Activated CD4-positive, alpha-beta T cell treated with anti-CD3 and anti-CD28 coated beads, Interleukin-2, amount 10 ng/mL, durations not matched to agents 7 days and 5 days (primary cell): Measurements from ENCODE around the gene NPM3. TPM values are rescaled to one million over a fixed set of nuclear protein-coding genes. Genes with fewer than 3 reads are reported as not detected.

Source experiments
- CTCF ChIA-PET: fragments of 350-600 bp; sonication (Branson Sonifier 250); formaldehyde crosslinking; loops from one replicate; lab custom pipeline; 2021; ENCODE audit warnings: antibody characterized with exemption; lab: Charles Lee
- POLR2A ChIA-PET: fragments of 350-600 bp; sonication (Branson Sonifier 250); formaldehyde crosslinking; loops from one replicate; lab custom pipeline; 2021; ENCODE audit warnings: antibody characterized with exemption; lab: Charles Lee
- DNase-seq: peaks from one replicate; pipeline ENCODE4 v3.0.0-alpha.2; 2020
- H3K27ac Mint-ChIP-seq: one replicate; pipeline ENCODE4 v1.8.0; 2021; ENCODE audit warnings: mild to moderate bottlenecking, moderate library complexity, mixed read lengths
- H3K27me3 Mint-ChIP-seq: one replicate; pipeline ENCODE4 v1.8.0; 2021; ENCODE audit warnings: mixed read lengths
- H3K36me3 Mint-ChIP-seq: one replicate; pipeline ENCODE4 v1.8.0; 2021; ENCODE audit warnings: low read depth, mixed read lengths
- H3K4me1 Mint-ChIP-seq: one replicate; pipeline ENCODE4 v1.8.0; 2021; ENCODE audit warnings: mixed read lengths
- H3K4me3 Mint-ChIP-seq: one replicate; pipeline ENCODE4 v1.8.0; 2021; ENCODE audit warnings: mild to moderate bottlenecking, moderate library complexity, mixed read lengths
- H3K9me3 Mint-ChIP-seq: one replicate; pipeline ENCODE4 v1.8.0; 2021; ENCODE audit warnings: mixed read lengths
- total RNA-seq, 2 experiments: library from RNA; stranded (reverse); gene quantifications; one replicate each; pipeline ENCODE4 v1.2.3, GENCODE V29; 2021

Gene NPM3
- total RNA-seq, 2 experiments from 2014 or later = 25.9 to 30.3 TPM

- Mint-ChIP-seq H3K4me3 (no peak overlapping the region), H3K4me1 (peaks cover 53% of the 10 kb centered on the region), H3K27me3 (peaks cover 48% of the 10 kb centered on the region), H3K36me3 (peaks cover 5% of the 10 kb centered on the region), H3K9me3 (no peaks in the 10 kb centered on the region), H3K27ac (no peak overlapping the region)
- POLR2A ChIA-PET = no interaction called here
- CTCF ChIA-PET = interaction anchor here (0.6 to 1.2 kb wide), 3 partner anchors 59 to 269 kb away, joined by 3 to 6 read pairs (median 4); no protein-coding TSS in a partner anchor
- DNase-seq = no peak
These were observed 5.0 kb downstream of the NPM3 start for GRCh38 chr10:101778151-101778780.

- ChIA-PET CTCF (no interaction called here), POLR2A (no interaction called here)
- Mint-ChIP-seq H3K4me3 (no peak overlapping the region), H3K27me3 (peaks cover 54% of the 10 kb centered on the region), H3K9me3 (no peaks in the 10 kb centered on the region), H3K4me1 (peaks cover 47% of the 10 kb centered on the region), H3K27ac (no peak overlapping the region), H3K36me3 (peaks cover 2% of the 10 kb centered on the region)
- DNase-seq = no peak
These were observed 5.6 kb downstream of the NPM3 start for GRCh38 chr10:101777619-101778145.

- H3K36me3 Mint-ChIP-seq = peaks cover 2% of the 10 kb centered on the region
- peaks cover 66% of the 10 kb centered on the region for H3K27me3 Mint-ChIP-seq
- ChIA-PET POLR2A (no interaction called here), CTCF (no interaction called here)
- no peaks in the 10 kb centered on the region for H3K9me3 Mint-ChIP-seq
- peaks cover 35% of the 10 kb centered on the region for H3K4me1 Mint-ChIP-seq
- DNase-seq = no peak
- no peak overlapping the region for H3K4me3 Mint-ChIP-seq
- H3K27ac Mint-ChIP-seq = no peak overlapping the region
These were observed 7.0 kb downstream of the NPM3 start for GRCh38 chr10:101776161-101776817.

GRCh38 chr10:101775273-101776160, 7.7 kb downstream of the NPM3 start, which contains the start of gene FGF8:
FGF8 (minus strand) TSS chr10:101776114; CDS start chr10:101775900, 214 bp downstream.
- H3K27ac Mint-ChIP-seq = no peak within 1 kb of the TSS
- H3K27me3 Mint-ChIP-seq = peaks cover 70% of the 10 kb centered on the region
- DNase-seq = no peak
- ChIA-PET CTCF (interaction anchor here (3.9 kb wide), 1 partner anchor 8 kb away, joined by 12 read pairs; the partner anchor contains the start of gene NPM3), POLR2A (no interaction called here)
- H3K4me1 Mint-ChIP-seq = peaks cover 30% of the 10 kb centered on the region
- H3K36me3 Mint-ChIP-seq = peaks cover 2% of the 10 kb centered on the region
- H3K4me3 Mint-ChIP-seq = peak within 1 kb of the TSS; percentile 13
- H3K9me3 Mint-ChIP-seq = no peaks in the 10 kb centered on the region

- H3K9me3 Mint-ChIP-seq = no peaks in the 10 kb centered on the region
- peaks cover 2% of the 10 kb centered on the region for H3K36me3 Mint-ChIP-seq
- H3K27me3 Mint-ChIP-seq = peaks cover 70% of the 10 kb centered on the region
- no peak overlapping the region for H3K27ac Mint-ChIP-seq
- ChIA-PET POLR2A (no interaction called here), CTCF (interaction anchor here (3.9 kb wide), 1 partner anchor 9 kb away, joined by 12 read pairs; the partner anchor contains the start of gene NPM3)
- H3K4me3 Mint-ChIP-seq = no peak overlapping the region
- peaks cover 25% of the 10 kb centered on the region for H3K4me1 Mint-ChIP-seq
- DNase-seq = no peak
These were observed 8.5 kb downstream of the NPM3 start for GRCh38 chr10:101774589-101775272.

- no peaks in the 10 kb centered on the region for H3K9me3 Mint-ChIP-seq
- no peak for DNase-seq
- peaks cover 2% of the 10 kb centered on the region for H3K36me3 Mint-ChIP-seq
- H3K27me3 Mint-ChIP-seq = peaks cover 70% of the 10 kb centered on the region
- CTCF ChIA-PET = interaction anchor here (0.6 to 3.9 kb wide), 4 partner anchors 9 to 85 kb away, joined by 3 to 12 read pairs (median 4); partner anchors contain the start of gene NPM3
- H3K27ac Mint-ChIP-seq = no peak overlapping the region
- POLR2A ChIA-PET = no interaction called here
- peaks cover 19% of the 10 kb centered on the region for H3K4me1 Mint-ChIP-seq
- H3K4me3 Mint-ChIP-seq = no peak overlapping the region
These were observed 9.2 kb downstream of the NPM3 start for GRCh38 chr10:101773923-101774588.

- H3K27me3 Mint-ChIP-seq = peaks cover 63% of the 10 kb centered on the region
- H3K36me3 Mint-ChIP-seq = peaks cover 2% of the 10 kb centered on the region
- H3K4me1 Mint-ChIP-seq = peaks cover 14% of the 10 kb centered on the region
- DNase-seq = no peak
- CTCF ChIA-PET = interaction anchor here (0.6 to 3.9 kb wide), 5 partner anchors 10 to 170 kb away, joined by 3 to 12 read pairs (median 3); partner anchors contain the start of gene NPM3
- no peak overlapping the region for H3K27ac Mint-ChIP-seq
- POLR2A ChIA-PET = no interaction called here
- no peak overlapping the region for H3K4me3 Mint-ChIP-seq
- no peaks in the 10 kb centered on the region for H3K9me3 Mint-ChIP-seq
These were observed 10.1 kb downstream of the NPM3 start for GRCh38 chr10:101772895-101773761.

GRCh38 chr10:101772017-101772894, 11.0 kb downstream of the NPM3 start:
- peaks cover 54% of the 10 kb centered on the region for H3K27me3 Mint-ChIP-seq

GRCh38 chr10:101771380-101771779, 11.9 kb downstream of the NPM3 start:
- H3K9me3 Mint-ChIP-seq = no peaks in the 10 kb centered on the region
- DNase-seq = no peak
- H3K36me3 Mint-ChIP-seq = no peaks in the 10 kb centered on the region
- ChIA-PET POLR2A (no interaction called here), CTCF (interaction anchor here (1.3 to 1.5 kb wide), 2 partner anchors 9 to 18 kb away, joined by 3 to 9 read pairs; no protein-coding TSS in a partner anchor)
- peaks cover 54% of the 10 kb centered on the region for H3K27me3 Mint-ChIP-seq
- no peak overlapping the region for H3K27ac Mint-ChIP-seq
- H3K4me1 Mint-ChIP-seq = peaks cover 9% of the 10 kb centered on the region
- H3K4me3 Mint-ChIP-seq = no peak overlapping the region

More at GRCh38 chr10:101772017-101772894, 11.0 kb downstream of the NPM3 start:
- Mint-ChIP-seq H3K27ac (no peak overlapping the region), H3K4me3 (no peak overlapping the region), H3K9me3 (no peaks in the 10 kb centered on the region), H3K4me1 (peaks cover 11% of the 10 kb centered on the region), H3K36me3 (no peaks in the 10 kb centered on the region)
- CTCF ChIA-PET = interaction anchor here (0.6 to 3.9 kb wide), 6 partner anchors 9 to 174 kb away, joined by 3 to 12 read pairs (median 5); partner anchors contain the start of gene NPM3
- POLR2A ChIA-PET = no interaction called here
- DNase-seq = no peak
